ENCODE data around the gene MPI. TPM values are rescaled to one million over a fixed set of nuclear protein-coding genes. Genes with fewer than 3 reads are reported as not detected.
"Not testable (repeated sequence)": the region's sequence is repeated elsewhere in the genome, so short reads cannot be mapped to it uniquely, and the experiment has no call there.

Gene MPI
- polyA plus RNA-seq, 1 of the 3 experiments (the other 2 are of a cell fraction), result 58.2 TPM

DNA sequence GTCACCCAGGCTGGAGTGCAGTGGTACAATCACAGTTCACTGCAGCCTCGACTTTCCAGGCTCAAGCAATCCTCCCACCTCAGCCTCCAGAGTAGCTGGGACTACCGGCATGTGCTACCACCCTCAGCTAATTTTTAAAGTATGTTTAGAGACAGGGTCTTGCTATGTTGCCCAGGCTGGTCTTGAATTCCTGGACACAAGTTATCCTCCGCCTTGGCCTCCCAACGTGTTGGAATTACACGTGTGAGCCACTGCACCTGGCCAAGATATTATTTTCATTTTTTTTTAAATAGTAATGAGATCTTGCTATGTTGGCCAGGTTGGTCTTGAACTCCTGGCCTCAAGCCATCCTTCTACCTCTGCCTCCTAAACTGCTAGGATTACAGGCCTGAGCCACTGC, 4.4 kb upstream of the MPI start (continued):
- TF ChIP-seq, protein P1, sequence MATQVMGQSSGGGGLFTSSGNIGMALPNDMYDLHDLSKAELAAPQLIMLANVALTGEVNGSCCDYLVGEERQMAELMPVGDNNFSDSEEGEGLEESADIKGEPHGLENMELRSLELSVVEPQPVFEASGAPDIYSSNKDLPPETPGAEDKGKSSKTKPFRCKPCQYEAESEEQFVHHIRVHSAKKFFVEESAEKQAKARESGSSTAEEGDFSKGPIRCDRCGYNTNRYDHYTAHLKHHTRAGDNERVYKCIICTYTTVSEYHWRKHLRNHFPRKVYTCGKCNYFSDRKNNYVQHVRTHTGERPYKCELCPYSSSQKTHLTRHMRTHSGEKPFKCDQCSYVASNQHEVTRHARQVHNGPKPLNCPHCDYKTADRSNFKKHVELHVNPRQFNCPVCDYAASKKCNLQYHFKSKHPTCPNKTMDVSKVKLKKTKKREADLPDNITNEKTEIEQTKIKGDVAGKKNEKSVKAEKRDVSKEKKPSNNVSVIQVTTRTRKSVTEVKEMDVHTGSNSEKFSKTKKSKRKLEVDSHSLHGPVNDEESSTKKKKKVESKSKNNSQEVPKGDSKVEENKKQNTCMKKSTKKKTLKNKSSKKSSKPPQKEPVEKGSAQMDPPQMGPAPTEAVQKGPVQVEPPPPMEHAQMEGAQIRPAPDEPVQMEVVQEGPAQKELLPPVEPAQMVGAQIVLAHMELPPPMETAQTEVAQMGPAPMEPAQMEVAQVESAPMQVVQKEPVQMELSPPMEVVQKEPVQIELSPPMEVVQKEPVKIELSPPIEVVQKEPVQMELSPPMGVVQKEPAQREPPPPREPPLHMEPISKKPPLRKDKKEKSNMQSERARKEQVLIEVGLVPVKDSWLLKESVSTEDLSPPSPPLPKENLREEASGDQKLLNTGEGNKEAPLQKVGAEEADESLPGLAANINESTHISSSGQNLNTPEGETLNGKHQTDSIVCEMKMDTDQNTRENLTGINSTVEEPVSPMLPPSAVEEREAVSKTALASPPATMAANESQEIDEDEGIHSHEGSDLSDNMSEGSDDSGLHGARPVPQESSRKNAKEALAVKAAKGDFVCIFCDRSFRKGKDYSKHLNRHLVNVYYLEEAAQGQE (IDR thresholded peaks at IDR 0.05; ENCODE audit: low read depth, low read length), result no peak
- TF ChIP-seq NFIC (IDR thresholded peaks at IDR 0.05; ENCODE audit: borderline replicate concordance), result no peak
- TF ChIP-seq SIN3A (IDR thresholded peaks at IDR 0.05; ENCODE audit: borderline replicate concordance, low read depth, low read length), result no peak
- no peak for TF ChIP-seq NRF1 (IDR thresholded peaks at IDR 0.05; ENCODE audit: low read depth, low read length)
- TF ChIP-seq RFX5 (IDR thresholded peaks at IDR 0.05; ENCODE audit: low read length), result no peak
- no peak for TF ChIP-seq FOSL2 (IDR thresholded peaks at IDR 0.05; ENCODE audit: borderline replicate concordance, low read depth)

DNA sequence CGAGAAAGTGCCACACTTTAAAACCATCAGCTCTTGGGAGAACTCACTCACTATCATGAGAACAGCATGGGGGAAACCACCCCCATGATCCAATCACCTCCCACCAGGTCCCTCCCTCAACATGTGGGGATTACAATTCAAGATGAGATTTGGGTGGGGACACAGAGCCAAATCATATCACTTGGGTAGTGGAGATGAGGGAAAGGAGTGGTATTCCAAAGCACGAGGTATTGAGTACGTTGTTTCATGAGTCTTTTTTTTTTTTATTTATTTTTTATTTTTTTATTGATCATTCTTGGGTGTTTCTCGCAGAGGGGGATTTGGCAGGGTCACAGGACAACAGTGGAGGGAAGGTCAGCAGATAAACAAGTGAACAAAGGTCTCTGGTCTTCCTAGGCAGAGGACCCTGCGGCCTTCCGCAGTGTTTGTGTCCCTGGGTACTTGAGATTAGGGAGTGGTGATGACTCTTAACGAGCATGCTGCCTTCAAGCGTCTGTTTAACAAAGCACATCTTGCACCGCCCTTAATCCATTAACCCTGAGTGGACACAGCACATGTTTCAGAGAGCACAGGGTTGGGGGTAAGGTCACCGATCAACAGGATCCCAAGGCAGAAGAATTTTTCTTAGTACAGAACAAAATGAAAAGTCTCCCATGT, 2.2 kb upstream of the MPI start:
- not testable (repeated sequence) for DNase-seq; H3K27me3 ChIP-seq (ENCODE audit: insufficient read depth); H3K36me3 ChIP-seq (replicated peaks in 1 of 2; ENCODE audit: control insufficient read depth in 1 of 2, insufficient read depth in 2 of 2, low read length in 1 of 2); H2AFZ ChIP-seq (ENCODE audit: low read depth); H3K9me3 ChIP-seq; H3K9me2 ChIP-seq; H3K4me2 ChIP-seq; H3K9ac ChIP-seq; H3K27ac ChIP-seq (ENCODE audit: low read depth in 2 of 2, low read length in 1 of 2); H4K20me1 ChIP-seq (ENCODE audit: insufficient read depth); H3K4me3 ChIP-seq (ENCODE audit: low read depth in 2 of 2, low read length in 1 of 2); H3F3A ChIP-seq (replicated peaks; ENCODE audit: insufficient read depth); H3K79me2 ChIP-seq (ENCODE audit: insufficient read depth)
- ChIA-PET POLR2A (interaction anchor here (0.6 kb wide), 1 partner anchor 9 kb away, joined by 3 read pairs; no protein-coding TSS in a partner anchor), CTCF (interaction anchor here (0.7 kb wide), 1 partner anchor 117 kb away, joined by 3 read pairs; no protein-coding TSS in a partner anchor)
- WGBS (ENCODE audit: low lambda C conversion rate), result 70% methylated on average over 10 of the region's 10 CpGs
- H3K4me1 ChIP-seq (ENCODE audit: control insufficient read depth in 1 of 2, insufficient read depth in 2 of 2, low read depth in 1 of 2, low read length in 1 of 2), result peaks cover 0 to 16% of the 10 kb centered on the region in 2 experiments; a peak in 1 of 4 replicates

DNA sequence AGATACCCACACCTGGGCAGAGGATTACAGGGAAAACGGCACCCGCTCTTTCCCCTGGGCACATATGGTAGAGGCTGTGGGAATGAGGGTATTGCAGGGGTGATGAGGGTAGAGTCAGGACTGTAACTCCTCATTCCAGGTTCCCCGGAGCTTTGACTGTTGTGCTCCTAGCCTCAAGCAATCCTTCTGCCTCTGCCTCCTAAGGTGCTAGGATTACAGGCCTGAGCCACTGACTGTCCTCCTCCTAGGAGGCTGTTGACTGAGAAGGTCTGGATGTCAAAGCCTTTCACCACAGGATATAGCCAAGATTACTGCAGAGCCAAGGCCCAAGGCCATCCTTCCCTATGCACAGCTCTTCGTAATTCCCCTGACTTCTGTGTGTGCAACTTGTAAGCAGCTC, 1.1 kb upstream of the MPI start:
- Histone ChIP-seq H3K36me3 (replicated peaks in 1 of 2; ENCODE audit: control insufficient read depth in 1 of 2, insufficient read depth in 2 of 2, low read length in 1 of 2) (peaks cover 9 to 15% of the 10 kb centered on the region in 2 experiments), H2AFZ (ENCODE audit: low read depth) (no peak overlapping the region; the same call in 1 of the 2 replicates), H3K27ac (ENCODE audit: low read depth in 2 of 2, low read length in 1 of 2) (no peak overlapping the region), H3K9me3 (no peaks in the 10 kb centered on the region), H4K20me1 (ENCODE audit: insufficient read depth) (no peaks in the 10 kb centered on the region), H3K9me2 (no peaks in the 10 kb centered on the region), H3K4me1 (ENCODE audit: control insufficient read depth in 1 of 2, insufficient read depth in 2 of 2, low read depth in 1 of 2, low read length in 1 of 2) (peaks cover 0 to 16% of the 10 kb centered on the region in 2 experiments; a peak in 1 of 4 replicates), H3K4me3 (ENCODE audit: low read depth in 2 of 2, low read length in 1 of 2) (no peak overlapping the region), H3K9ac (no peak overlapping the region), H3K4me2 (no peak overlapping the region), H3F3A (replicated peaks; ENCODE audit: insufficient read depth) (no peaks in the 10 kb centered on the region), H3K79me2 (ENCODE audit: insufficient read depth) (peaks cover 4% of the 10 kb centered on the region; the same call in 1 of the 2 replicates), H3K27me3 (ENCODE audit: insufficient read depth) (no peaks in the 10 kb centered on the region)
- DNase-seq, result no peak
- TF ChIP-seq ELF1 (IDR thresholded peaks at IDR 0.05), result no peak
- TF ChIP-seq RXRA (IDR thresholded peaks at IDR 0.05; ENCODE audit: borderline replicate concordance, low read depth), result no peak
- TF ChIP-seq, protein P2, sequence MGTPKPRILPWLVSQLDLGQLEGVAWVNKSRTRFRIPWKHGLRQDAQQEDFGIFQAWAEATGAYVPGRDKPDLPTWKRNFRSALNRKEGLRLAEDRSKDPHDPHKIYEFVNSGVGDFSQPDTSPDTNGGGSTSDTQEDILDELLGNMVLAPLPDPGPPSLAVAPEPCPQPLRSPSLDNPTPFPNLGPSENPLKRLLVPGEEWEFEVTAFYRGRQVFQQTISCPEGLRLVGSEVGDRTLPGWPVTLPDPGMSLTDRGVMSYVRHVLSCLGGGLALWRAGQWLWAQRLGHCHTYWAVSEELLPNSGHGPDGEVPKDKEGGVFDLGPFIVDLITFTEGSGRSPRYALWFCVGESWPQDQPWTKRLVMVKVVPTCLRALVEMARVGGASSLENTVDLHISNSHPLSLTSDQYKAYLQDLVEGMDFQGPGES (IDR thresholded peaks at IDR 0.05; ENCODE audit: low read depth, low read length), result no peak
- TF ChIP-seq, protein P3, sequence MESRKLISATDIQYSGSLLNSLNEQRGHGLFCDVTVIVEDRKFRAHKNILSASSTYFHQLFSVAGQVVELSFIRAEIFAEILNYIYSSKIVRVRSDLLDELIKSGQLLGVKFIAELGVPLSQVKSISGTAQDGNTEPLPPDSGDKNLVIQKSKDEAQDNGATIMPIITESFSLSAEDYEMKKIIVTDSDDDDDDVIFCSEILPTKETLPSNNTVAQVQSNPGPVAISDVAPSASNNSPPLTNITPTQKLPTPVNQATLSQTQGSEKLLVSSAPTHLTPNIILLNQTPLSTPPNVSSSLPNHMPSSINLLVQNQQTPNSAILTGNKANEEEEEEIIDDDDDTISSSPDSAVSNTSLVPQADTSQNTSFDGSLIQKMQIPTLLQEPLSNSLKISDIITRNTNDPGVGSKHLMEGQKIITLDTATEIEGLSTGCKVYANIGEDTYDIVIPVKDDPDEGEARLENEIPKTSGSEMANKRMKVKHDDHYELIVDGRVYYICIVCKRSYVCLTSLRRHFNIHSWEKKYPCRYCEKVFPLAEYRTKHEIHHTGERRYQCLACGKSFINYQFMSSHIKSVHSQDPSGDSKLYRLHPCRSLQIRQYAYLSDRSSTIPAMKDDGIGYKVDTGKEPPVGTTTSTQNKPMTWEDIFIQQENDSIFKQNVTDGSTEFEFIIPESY (IDR thresholded peaks at IDR 0.05; ENCODE audit: borderline replicate concordance, low read depth), result no peak
- TF ChIP-seq RAD21 (IDR thresholded peaks at IDR 0.05; ENCODE audit: low read length), result no peak
- TF ChIP-seq SIN3A (IDR thresholded peaks at IDR 0.05; ENCODE audit: borderline replicate concordance, low read depth, low read length), result no peak
- no peak for TF ChIP-seq GABPA (IDR thresholded peaks at IDR 0.05; ENCODE audit: low read depth)
- TF ChIP-seq, protein P4, sequence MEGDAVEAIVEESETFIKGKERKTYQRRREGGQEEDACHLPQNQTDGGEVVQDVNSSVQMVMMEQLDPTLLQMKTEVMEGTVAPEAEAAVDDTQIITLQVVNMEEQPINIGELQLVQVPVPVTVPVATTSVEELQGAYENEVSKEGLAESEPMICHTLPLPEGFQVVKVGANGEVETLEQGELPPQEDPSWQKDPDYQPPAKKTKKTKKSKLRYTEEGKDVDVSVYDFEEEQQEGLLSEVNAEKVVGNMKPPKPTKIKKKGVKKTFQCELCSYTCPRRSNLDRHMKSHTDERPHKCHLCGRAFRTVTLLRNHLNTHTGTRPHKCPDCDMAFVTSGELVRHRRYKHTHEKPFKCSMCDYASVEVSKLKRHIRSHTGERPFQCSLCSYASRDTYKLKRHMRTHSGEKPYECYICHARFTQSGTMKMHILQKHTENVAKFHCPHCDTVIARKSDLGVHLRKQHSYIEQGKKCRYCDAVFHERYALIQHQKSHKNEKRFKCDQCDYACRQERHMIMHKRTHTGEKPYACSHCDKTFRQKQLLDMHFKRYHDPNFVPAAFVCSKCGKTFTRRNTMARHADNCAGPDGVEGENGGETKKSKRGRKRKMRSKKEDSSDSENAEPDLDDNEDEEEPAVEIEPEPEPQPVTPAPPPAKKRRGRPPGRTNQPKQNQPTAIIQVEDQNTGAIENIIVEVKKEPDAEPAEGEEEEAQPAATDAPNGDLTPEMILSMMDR (IDR thresholded peaks at IDR 0.05), result no peak
- POLR2A ChIA-PET, result interaction anchor here (0.6 to 2.2 kb wide), 4 partner anchors 9 to 26 kb away, joined by 4 to 9 read pairs (median 6); partner anchors contain the start of gene FAM219B
- CTCF ChIA-PET, result interaction anchor here (0.7 to 2.9 kb wide), 4 partner anchors 9 to 118 kb away, joined by 3 to 21 read pairs (median 4); no protein-coding TSS in a partner anchor
- 91% methylated on average over 3 of the region's 4 CpGs for WGBS (ENCODE audit: low lambda C conversion rate)

Measured in SK-N-SH (cell line).